ENCODE results near the gene PITPNC1.

The PITPNC1 gene

GRCh38 chr17:67372751-67373150 is 4.3 kb upstream of the PITPNC1 start:
- no peak for TF ChIP-seq CTCF (IDR thresholded peaks at IDR 0.05; ENCODE audit: low read depth, low read length, missing control alignments)
- H3K4me3 ChIP-seq (replicated peaks; ENCODE audit: low read depth, low read length): no peak overlapping the region
- DNase-seq (ENCODE audit: extremely low read depth, low read depth): no peak

- TF ChIP-seq CTCF (IDR thresholded peaks at IDR 0.05; ENCODE audit: low read depth, low read length, missing control alignments): peak; percentile 88
- DNase-seq (ENCODE audit: extremely low read depth, low read depth): peak; percentile 72
- no peak overlapping the region for H3K4me3 ChIP-seq (replicated peaks; ENCODE audit: low read depth, low read length)
These were observed 2.6 kb upstream of the PITPNC1 start for GRCh38 chr17:67374329-67375053.

DNA sequence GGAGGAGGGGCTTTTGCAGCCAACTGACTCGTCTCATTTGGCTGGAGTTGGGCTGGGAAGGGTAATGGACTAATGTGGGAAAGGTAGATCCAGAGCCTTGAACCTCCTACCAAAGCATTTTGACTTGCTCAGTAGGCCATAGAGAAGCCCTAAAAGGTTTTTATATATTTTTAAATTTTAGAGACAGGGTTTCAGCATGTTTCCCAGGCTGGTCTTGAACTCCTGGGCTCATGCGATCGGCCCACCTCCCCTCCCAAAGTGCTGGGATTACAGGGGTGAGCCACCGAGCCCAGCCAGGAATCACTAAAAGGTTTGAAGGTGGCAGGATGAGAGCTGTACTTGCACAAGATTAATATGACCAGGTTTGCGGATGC is 2.0 kb upstream of the PITPNC1 start:
- DNase-seq (ENCODE audit: extremely low read depth, low read depth): no peak
- TF ChIP-seq CTCF (IDR thresholded peaks at IDR 0.05; ENCODE audit: low read depth, low read length, missing control alignments): no peak
- no peak overlapping the region for H3K4me3 ChIP-seq (replicated peaks; ENCODE audit: low read depth, low read length)

DNA sequence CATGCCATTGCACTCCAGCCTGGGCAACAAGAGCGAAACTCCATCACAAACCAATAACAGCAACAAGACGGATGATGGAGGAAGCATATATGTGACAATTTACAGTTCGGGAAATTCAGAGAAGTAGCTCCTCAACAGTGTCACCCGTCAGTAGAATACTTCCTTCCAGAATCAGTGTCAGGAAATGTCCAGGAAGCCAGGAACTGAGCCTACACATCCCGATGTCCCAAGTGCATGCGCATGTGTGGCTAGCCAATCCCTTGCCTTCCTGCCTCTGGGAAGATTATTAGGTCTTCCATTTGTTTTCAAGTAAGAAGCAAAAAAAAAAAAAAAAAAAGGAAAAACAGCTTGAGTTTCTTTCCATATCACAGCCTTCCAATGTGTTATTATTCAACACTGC is 1.4 kb upstream of the PITPNC1 start:
- no peak overlapping the region for H3K4me3 ChIP-seq (replicated peaks; ENCODE audit: low read depth, low read length)
- no peak for TF ChIP-seq CTCF (IDR thresholded peaks at IDR 0.05; ENCODE audit: low read depth, low read length, missing control alignments)
- DNase-seq (ENCODE audit: extremely low read depth, low read depth): no peak

GRCh38 chr17:67376415-67376736 is 705 bp upstream of the PITPNC1 start:
- no peak for TF ChIP-seq CTCF (IDR thresholded peaks at IDR 0.05; ENCODE audit: low read depth, low read length, missing control alignments)
- peak overlapping the region; percentile 87 for H3K4me3 ChIP-seq (replicated peaks; ENCODE audit: low read depth, low read length)
- DNase-seq (ENCODE audit: extremely low read depth, low read depth): peak; percentile 62

DNA sequence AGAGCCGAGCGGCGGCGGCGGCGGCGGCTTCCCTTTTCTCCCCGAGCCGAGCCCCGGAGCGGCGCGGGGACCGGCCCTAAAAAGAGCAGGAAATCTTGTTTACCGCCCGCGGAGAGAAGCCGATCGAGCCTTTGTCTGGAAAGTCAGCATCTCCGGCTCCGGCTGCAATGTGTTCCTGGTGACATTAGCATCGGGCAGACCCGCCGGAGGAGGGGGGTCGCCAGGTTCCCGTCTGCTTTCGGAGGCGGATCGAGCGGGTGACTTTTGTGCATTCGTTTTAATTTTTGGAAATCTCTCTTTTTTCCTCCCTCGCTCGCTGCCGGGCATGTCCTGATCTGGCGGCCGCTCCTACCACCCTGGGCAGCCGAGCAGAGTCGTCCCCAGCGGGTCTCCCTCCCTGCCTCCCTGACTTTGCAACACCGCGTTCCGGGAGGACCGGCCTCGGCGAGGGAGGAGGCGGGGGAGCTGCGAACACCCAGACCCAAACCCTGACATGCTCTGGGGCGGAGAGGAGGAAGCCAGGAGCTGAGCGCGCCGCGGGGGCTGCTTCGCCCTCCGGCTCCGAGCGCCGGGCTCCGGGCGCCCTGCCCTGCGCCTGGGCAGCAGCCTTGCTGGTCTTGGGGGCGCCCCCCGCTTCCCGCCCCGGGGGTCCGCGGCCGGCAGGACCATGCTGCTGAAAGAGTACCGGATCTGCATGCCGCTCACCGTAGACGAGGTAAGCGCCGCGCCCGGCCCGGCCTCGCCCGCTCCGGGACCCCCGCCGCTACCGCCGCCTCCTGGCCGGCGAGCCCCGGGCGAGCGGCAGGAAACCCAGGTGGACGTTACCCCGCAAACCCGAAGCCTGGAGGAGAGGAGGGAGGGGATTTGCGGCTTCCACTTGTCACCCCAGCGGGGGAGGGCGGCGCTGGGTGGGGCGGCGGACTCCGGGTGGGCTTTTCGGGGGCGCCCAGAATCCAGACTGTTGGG is 690 bp downstream of the PITPNC1 start:
- no peak for TF ChIP-seq CTCF (IDR thresholded peaks at IDR 0.05; ENCODE audit: low read depth, low read length, missing control alignments)
- DNase-seq (ENCODE audit: extremely low read depth, low read depth): no peak

More for the DNA sequence above, 690 bp downstream of the PITPNC1 start:
- H3K4me3 ChIP-seq (replicated peaks; ENCODE audit: low read depth, low read length): peak overlapping the region; percentile 87
